PC-3 (cell line): ENCODE measurements around the gene CDH13. TPM values are rescaled to one million over a fixed set of nuclear protein-coding genes. Genes with fewer than 3 reads are reported as not detected.

Source experiments
- ATAC-seq: fragments of 200-7000 bp; cut with Tn5 transposase; 2 replicates; pipeline ENCODE4 v1.9.1; 2020; ENCODE audit warnings: mild to moderate bottlenecking, moderate library complexity
- BruUV-seq: library from RNA; stranded (reverse); fragments of 400-500 nt; replicated peaks from 2 replicates; lab custom pipeline; 2021; lab: Mats Ljungman, UMichigan
- CTCF ChIA-PET: fragments of 300-600 bp; sonication (Branson Sonifier 250); formaldehyde crosslinking; loops from one replicate; lab custom pipeline; 2022; ENCODE audit warnings: antibody characterized with exemption; lab: Charles Lee
- POLR2A ChIA-PET: fragments of 300-600 bp; sonication (Branson Sonifier 250); formaldehyde crosslinking; loops from one replicate; lab custom pipeline; 2022; ENCODE audit warnings: antibody characterized with exemption; ENCODE audit not compliant: unreplicated experiment; lab: Charles Lee
- DNase-seq: peaks from one replicate; pipeline ENCODE4 v3.0.0-alpha.2; 2015
- H2AFZ ChIP-seq: fragments of 300-600 bp; sonication (generic); 2 replicates; pipeline ENCODE4 v1.6.0; 2016; ENCODE audit warnings: antibody characterized with exemption, low read length
- H3F3A ChIP-seq: fragments of 300-600 bp; sonication (generic); one replicate; pipeline ENCODE4 v1.6.0; 2017; ENCODE audit warnings: antibody characterized with exemption, low read length, control low read depth, mild to moderate bottlenecking; ENCODE audit not compliant: unreplicated experiment
- H3K27ac ChIP-seq: fragments of 300-600 bp; sonication (generic); 2 replicates; pipeline ENCODE4 v1.5.1; 2016; ENCODE audit warnings: mild to moderate bottlenecking, low read length
- H3K27me3 ChIP-seq: fragments of 300-600 bp; sonication (generic); 2 replicates; pipeline ENCODE4 v1.6.1; 2016; ENCODE audit warnings: low read length, mixed read lengths
- H3K36me3 ChIP-seq: fragments of 300-600 bp; sonication (generic); 2 replicates; pipeline ENCODE4 v1.6.1; 2016; ENCODE audit warnings: low read depth, mixed run types, low read length, mixed read lengths
- H3K4me1 ChIP-seq: fragments of 300-600 bp; sonication (generic); 2 replicates; pipeline ENCODE4 v1.5.1; 2016; ENCODE audit warnings: low read length; ENCODE audit not compliant: insufficient read depth
- H3K4me2 ChIP-seq: fragments of 300-600 bp; sonication (generic); 2 replicates; pipeline ENCODE4 v1.6.0; 2016; ENCODE audit warnings: low read length
- H3K4me3 ChIP-seq: fragments of 300-600 bp; sonication (generic); 2 replicates; pipeline ENCODE4 v1.5.1; 2016; ENCODE audit warnings: mild to moderate bottlenecking, low read length, mixed read lengths
- H3K79me2 ChIP-seq: fragments of 300-600 bp; sonication (generic); 2 replicates; pipeline ENCODE4 v1.6.1; 2017; ENCODE audit warnings: low read length, mixed read lengths
- H3K9ac ChIP-seq: fragments of 300-600 bp; sonication (generic); 2 replicates; pipeline ENCODE4 v1.6.0; 2016; ENCODE audit warnings: mild to moderate bottlenecking, low read length
- H3K9me2 ChIP-seq: fragments of 300-600 bp; sonication (generic); replicated peaks from 2 replicates; pipeline ENCODE4 v1.6.1; 2016; ENCODE audit warnings: mixed run types, low read length, mixed read lengths
- H3K9me3 ChIP-seq: fragments of 300-600 bp; sonication (generic); 2 replicates; pipeline ENCODE4 v1.6.1; 2016; ENCODE audit warnings: low read length, mixed read lengths
- H4K20me1 ChIP-seq: fragments of 300-600 bp; sonication (generic); 2 replicates; pipeline ENCODE4 v1.6.1; 2016; ENCODE audit warnings: low read length, mixed read lengths
- EZH2 ChIP-seq: fragments of 300-600 bp; sonication (generic); IDR thresholded peaks from one replicate; pipeline ENCODE4 v1.6.1; 2017; ENCODE audit warnings: antibody characterized with exemption, mild to moderate bottlenecking, low read length; ENCODE audit not compliant: unreplicated experiment
- EZH2phosphoT487 ChIP-seq: fragments of 300-600 bp; sonication (generic); IDR thresholded peaks from 2 replicates; pipeline ENCODE4 v1.6.1; 2018; ENCODE audit warnings: mild to moderate bottlenecking, antibody characterized with exemption, low read length, borderline replicate concordance
- intact Hi-C: fragments of 100-400 bp; cut with micrococcal nuclease; formaldehyde crosslinking; loops from 2 replicates; pipeline ENCODE4 v1.9.0; 2023
- total RNA-seq: library from RNA; depleted of rRNA; stranded (reverse); fragments of >200 nt; gene quantifications from 2 replicates; pipeline ENCODE4 v1.2.3, GENCODE V29; 2014
- TF ChIP-seq, protein P1 (sequence below): fragments of 300-600 bp; sonication (generic); conservative IDR thresholded peaks from 2 replicates; pipeline ENCODE4 v1.5.1; 2017; ENCODE audit warnings: antibody characterized with exemption, low read depth, mild to moderate bottlenecking, low read length

The CDH13 gene
- total RNA-seq, 1 experiment from 2014 or later: 0.36 TPM

DNA sequence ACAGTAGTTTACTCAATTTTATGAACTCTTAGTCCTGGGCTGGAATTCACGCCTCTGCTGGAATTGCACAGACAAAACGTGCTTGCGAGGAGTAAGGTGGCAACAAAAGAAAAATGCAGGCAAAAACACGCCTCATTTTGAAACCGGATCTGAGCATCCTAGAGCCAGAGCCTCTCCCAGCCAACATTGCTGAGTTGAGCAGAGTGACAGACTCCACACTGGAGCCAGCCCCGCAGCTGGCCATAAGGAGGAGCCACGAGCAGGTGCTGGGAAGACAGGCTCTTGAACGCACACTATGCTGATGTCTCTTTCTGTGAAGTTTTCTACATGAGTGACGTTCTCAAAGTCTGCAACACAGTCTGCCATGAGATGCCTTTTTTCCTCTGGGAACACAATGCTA, 1166.4 kb downstream of the CDH13 start:
- no peaks in the 10 kb centered on the region for H3K36me3 ChIP-seq
- no peaks in the 10 kb centered on the region for H3K27me3 ChIP-seq
- no peak overlapping the region for H3K4me2 ChIP-seq
- BruUV-seq: no TSS peak
- no peak overlapping the region for H3K9ac ChIP-seq
- peaks cover 9% of the 10 kb centered on the region for H3K4me1 ChIP-seq
- ATAC-seq: peak; percentile 74
- no peak overlapping the region for H3K27ac ChIP-seq
- CTCF ChIA-PET: no interaction called here
- H3K9me3 ChIP-seq: no peaks in the 10 kb centered on the region
- H3K9me2 ChIP-seq: no peaks in the 10 kb centered on the region
- POLR2A ChIA-PET: no interaction called here
- DNase-seq: peak; percentile 20
- no peak overlapping the region for H3K4me3 ChIP-seq
- TF ChIP-seq EZH2 (no peak), EZH2phosphoT487 (no peak)
- TF ChIP-seq, protein P1, sequence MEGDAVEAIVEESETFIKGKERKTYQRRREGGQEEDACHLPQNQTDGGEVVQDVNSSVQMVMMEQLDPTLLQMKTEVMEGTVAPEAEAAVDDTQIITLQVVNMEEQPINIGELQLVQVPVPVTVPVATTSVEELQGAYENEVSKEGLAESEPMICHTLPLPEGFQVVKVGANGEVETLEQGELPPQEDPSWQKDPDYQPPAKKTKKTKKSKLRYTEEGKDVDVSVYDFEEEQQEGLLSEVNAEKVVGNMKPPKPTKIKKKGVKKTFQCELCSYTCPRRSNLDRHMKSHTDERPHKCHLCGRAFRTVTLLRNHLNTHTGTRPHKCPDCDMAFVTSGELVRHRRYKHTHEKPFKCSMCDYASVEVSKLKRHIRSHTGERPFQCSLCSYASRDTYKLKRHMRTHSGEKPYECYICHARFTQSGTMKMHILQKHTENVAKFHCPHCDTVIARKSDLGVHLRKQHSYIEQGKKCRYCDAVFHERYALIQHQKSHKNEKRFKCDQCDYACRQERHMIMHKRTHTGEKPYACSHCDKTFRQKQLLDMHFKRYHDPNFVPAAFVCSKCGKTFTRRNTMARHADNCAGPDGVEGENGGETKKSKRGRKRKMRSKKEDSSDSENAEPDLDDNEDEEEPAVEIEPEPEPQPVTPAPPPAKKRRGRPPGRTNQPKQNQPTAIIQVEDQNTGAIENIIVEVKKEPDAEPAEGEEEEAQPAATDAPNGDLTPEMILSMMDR: peak; percentile 29
- no peak overlapping the region for H2AFZ ChIP-seq
- H3F3A ChIP-seq: no peaks in the 10 kb centered on the region
- no peaks in the 10 kb centered on the region for H3K79me2 ChIP-seq
- no peaks in the 10 kb centered on the region for H4K20me1 ChIP-seq
- intact Hi-C loops: no loop called here

DNA sequence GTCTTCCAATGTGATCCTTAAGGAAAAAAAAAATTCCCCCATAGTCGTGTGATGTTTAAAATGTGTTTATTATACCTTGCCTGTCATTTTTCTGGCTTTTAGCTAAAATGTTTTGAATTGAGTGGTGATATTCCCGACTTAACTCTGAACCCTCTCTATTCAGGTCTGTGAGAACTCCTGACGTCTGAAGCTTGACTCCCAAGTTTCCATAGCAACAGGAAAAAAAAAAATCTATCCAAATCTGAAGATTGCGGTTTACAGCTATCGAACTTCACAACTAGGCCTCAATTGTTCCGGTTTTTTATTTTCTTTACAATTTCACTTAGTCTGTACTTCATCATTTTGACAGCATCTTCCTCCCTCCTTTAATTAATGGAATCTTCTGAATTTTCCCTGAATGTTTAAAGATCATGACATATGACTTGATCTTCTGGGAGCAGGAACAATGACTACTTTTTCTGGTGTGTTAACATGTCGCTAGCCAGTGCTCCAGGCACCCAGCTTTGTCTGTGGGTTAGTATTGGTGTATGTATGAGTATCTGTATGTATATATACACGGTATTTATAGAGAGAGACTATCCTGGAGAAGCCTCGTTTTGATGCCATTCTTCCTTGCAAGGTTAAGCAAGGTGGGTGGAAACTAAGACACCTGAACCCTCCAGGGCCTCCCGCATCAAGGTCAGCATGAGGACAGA, 1168.2 kb downstream of the CDH13 start:
- H3K4me1 ChIP-seq: peaks cover 16% of the 10 kb centered on the region
- H3K79me2 ChIP-seq: no peaks in the 10 kb centered on the region
- H3K27me3 ChIP-seq: no peaks in the 10 kb centered on the region
- no peaks in the 10 kb centered on the region for H3F3A ChIP-seq
- H3K36me3 ChIP-seq: no peaks in the 10 kb centered on the region
- ChIA-PET CTCF (interaction anchor here (0.6 kb wide), 1 partner anchor 87 kb away, joined by 4 read pairs; no protein-coding TSS in a partner anchor), POLR2A (no interaction called here)
- DNase-seq: no peak
- BruUV-seq: no TSS peak
- no peaks in the 10 kb centered on the region for H3K9me2 ChIP-seq
- TF ChIP-seq, protein P1: no peak
- TF ChIP-seq EZH2phosphoT487 (no peak), EZH2 (no peak)
- no peak for ATAC-seq
- no peak overlapping the region for H3K4me2 ChIP-seq
- H2AFZ ChIP-seq: no peak overlapping the region
- intact Hi-C loops: no loop called here
- H3K27ac ChIP-seq: no peak overlapping the region
- no peaks in the 10 kb centered on the region for H4K20me1 ChIP-seq
- no peak overlapping the region for H3K4me3 ChIP-seq
- H3K9ac ChIP-seq: no peak overlapping the region
- H3K9me3 ChIP-seq: no peaks in the 10 kb centered on the region

DNA sequence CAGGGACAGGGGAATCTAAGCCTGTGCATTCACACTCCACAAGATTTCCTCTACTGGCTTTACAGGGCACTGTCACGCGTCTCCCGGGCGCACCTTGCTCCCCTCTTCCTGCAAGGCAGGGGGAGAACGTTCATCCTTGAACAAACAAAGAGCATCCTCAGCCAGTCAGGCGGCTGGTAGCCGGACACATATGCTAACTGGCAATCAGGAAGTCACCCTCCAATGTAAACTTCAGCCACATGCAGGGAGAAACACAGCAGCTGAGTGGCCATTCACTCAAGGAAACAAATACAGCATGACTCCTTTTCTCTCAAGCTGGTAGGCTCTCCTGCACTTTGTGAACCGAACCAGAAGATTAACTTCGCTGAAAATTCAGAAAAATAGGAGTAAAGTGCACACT, 1170.2 kb downstream of the CDH13 start:
- Histone ChIP-seq H3F3A (no peaks in the 10 kb centered on the region), H3K4me1 (peaks cover 29% of the 10 kb centered on the region), H3K9me3 (no peaks in the 10 kb centered on the region), H2AFZ (no peak overlapping the region), H3K9ac (no peak overlapping the region), H3K4me3 (no peak overlapping the region), H3K79me2 (no peaks in the 10 kb centered on the region), H3K27me3 (no peaks in the 10 kb centered on the region), H4K20me1 (no peaks in the 10 kb centered on the region), H3K9me2 (no peaks in the 10 kb centered on the region), H3K4me2 (no peak overlapping the region), H3K36me3 (no peaks in the 10 kb centered on the region), H3K27ac (no peak overlapping the region)
- no peak for DNase-seq
- TF ChIP-seq, protein P1: no peak
- TF ChIP-seq EZH2: no peak
- no peak for TF ChIP-seq EZH2phosphoT487
- CTCF ChIA-PET: no interaction called here
- POLR2A ChIA-PET: no interaction called here
- ATAC-seq: no peak
- intact Hi-C loops: no loop called here
- no TSS peak for BruUV-seq
